RWPE1 (cell line): ENCODE results near the gene BRIP1.
"Not testable (repeated sequence)": the region's sequence is repeated elsewhere in the genome, so short reads cannot be mapped to it uniquely, and the experiment has no call there.

Experiments used
- CTCF ChIA-PET: fragments of 350-600 bp; sonication (Branson Sonifier 250); formaldehyde crosslinking; extraction: SDS; loops from one replicate; lab custom pipeline; 2021; lab: Yijun Ruan, JAX
- POLR2A ChIA-PET: fragments of 400-600 bp; formaldehyde crosslinking; extraction: SDS; loops from one replicate; lab custom pipeline; 2020; ENCODE audit warnings: antibody characterized with exemption; ENCODE audit not compliant: low non-redundant PET; lab: Yijun Ruan, JAX
- DNase-seq: peaks from one replicate; pipeline ENCODE4 v3.0.0; 2012; ENCODE audit warnings: low spot score
- H3K27ac ChIP-seq: fragments of 450-650 bp; 2 replicates; pipeline ENCODE4 v1.5.1; 2017
- CTCF ChIP-seq: fragments of 450-650 bp; conservative IDR thresholded peaks from 2 replicates; pipeline ENCODE4 v1.5.1; 2017; ENCODE audit warnings: low read depth, mild to moderate bottlenecking

The BRIP1 gene

GRCh38 chr17:61775364-61775763, 88.0 kb downstream of the BRIP1 start:
- no peak overlapping the region for H3K27ac ChIP-seq
- no peak for TF ChIP-seq CTCF
- ChIA-PET CTCF (interaction anchor here (0.8 kb wide), 1 partner anchor 24 kb away, joined by 3 read pairs; no protein-coding TSS in a partner anchor), POLR2A (no interaction called here)
- DNase-seq: no peak

DNA sequence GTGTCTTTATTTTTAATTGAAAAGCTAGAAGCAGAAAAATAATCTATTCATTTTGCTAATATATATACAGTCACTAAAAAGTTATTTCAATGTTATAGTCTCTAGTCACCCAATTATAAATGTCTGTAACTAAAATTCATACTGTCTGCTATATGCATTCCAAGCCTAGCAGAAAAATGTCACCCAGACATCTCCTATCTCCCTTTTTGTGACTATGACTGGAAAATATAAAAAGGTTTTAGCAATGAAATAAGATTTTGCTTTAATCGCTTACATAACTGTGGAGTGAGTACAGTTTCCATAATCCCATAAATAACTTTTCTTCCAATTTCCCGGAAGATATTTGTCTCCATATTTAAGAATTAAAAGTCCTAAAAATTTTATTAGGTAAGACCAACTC, 88.6 kb downstream of the BRIP1 start:
- no peak for DNase-seq
- TF ChIP-seq CTCF: no peak
- CTCF ChIA-PET: no interaction called here
- POLR2A ChIA-PET: no interaction called here
- no peak overlapping the region for H3K27ac ChIP-seq

- H3K27ac ChIP-seq, DNase-seq, CTCF ChIA-PET, POLR2A ChIA-PET: not testable (repeated sequence)
Observed at GRCh38 chr17:61774087-61774486, 89.2 kb downstream of the BRIP1 start.

DNA sequence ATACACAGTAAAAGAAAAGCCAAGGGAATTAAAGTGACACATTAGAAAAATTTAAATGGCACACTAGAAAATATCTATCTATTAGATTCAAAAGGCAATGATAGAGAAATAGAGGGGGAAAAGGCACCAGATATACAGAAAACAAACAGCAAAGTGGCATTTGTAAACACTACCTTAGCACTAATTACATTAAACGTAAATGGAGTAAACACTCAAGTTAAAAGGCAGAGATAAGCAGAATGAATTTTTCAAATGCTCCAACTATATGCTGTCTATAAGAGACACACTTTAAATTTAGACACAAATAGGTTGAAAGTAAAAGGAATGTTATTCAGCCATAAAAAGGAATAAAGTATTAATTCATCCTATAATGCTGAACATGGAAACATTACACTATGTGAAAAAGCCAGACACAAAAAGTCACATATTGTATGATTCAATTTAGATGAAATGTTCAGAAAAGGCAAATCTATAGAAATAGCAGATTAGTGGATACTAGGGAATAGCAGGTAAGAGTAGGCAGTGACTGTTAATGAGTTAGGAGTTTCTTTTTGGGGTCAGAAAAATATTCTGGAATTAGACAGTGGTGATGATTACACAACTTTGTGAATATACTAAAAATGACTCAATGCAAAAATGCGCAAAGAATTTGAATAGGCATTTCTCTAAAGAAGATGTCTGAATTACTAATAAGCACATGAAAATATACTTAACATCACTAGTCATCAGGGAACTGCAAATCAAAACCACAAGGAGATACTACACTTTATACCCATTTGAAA, 92.4 kb downstream of the BRIP1 start:
- DNase-seq: no peak
- no peak overlapping the region for H3K27ac ChIP-seq
- no peak for TF ChIP-seq CTCF
- ChIA-PET CTCF (no interaction called here), POLR2A (no interaction called here)

DNA sequence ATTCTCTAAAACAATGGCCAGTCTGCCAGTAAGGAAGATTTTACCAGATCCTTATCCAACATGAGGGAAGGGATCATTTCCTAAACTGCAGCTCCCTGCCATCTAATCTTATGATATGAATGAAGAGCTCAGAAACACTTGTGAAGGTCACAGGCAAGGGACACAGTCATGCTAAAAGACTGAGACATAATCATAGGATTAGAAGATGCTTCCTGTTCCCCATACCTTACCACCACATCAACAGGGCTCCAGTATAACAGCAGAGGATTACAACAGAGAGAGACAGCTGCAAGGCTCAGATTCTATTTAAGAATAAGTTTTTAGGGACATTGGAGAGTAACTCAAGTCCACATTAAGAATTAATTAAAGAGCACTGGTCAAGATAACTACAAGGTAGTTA, 93.3 kb downstream of the BRIP1 start:
- ChIA-PET POLR2A (no interaction called here), CTCF (no interaction called here)
- no peak for DNase-seq
- no peak overlapping the region for H3K27ac ChIP-seq
- no peak for TF ChIP-seq CTCF

- no peak overlapping the region for H3K27ac ChIP-seq
- no peak for DNase-seq
- CTCF ChIA-PET: no interaction called here
- POLR2A ChIA-PET: no interaction called here
- no peak for TF ChIP-seq CTCF
Observed at GRCh38 chr17:61768405-61768804, 94.9 kb downstream of the BRIP1 start.

DNA sequence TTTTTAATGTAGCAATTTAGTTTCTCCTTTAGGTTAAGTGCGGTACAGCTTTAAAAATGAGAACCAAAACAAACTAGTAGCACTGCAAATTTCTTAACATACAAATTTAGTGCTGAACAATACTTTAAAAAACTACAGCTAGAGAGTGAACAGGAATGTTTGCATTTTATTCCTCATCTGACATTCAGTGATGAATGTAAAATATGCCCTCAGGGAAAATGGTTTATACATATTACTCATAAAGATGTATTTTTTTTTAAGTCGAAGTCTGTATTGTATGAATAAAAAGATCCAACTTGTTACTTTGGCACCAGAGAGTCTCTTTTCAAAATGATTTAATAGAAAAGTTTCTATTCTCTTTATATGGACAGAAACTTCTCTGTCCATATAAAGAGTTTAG, 96.8 kb downstream of the BRIP1 start:
- no peak overlapping the region for H3K27ac ChIP-seq
- CTCF ChIA-PET: interaction anchor here (0.8 kb wide), 1 partner anchor 80 kb away, joined by 3 read pairs; no protein-coding TSS in a partner anchor

More for the DNA sequence above, 96.8 kb downstream of the BRIP1 start:
- POLR2A ChIA-PET: no interaction called here
- no peak for TF ChIP-seq CTCF
- DNase-seq: peak; percentile 38
